LoVo (cell line): ENCODE results near the gene PLEKHM2.
A peak's percentile ranks its signal among the peaks of the same experiment; 100 is the strongest.
"Not testable (repeated sequence)": the region's sequence is repeated elsewhere in the genome, so short reads cannot be mapped to it uniquely, and the experiment has no call there.

Experiments used
- DNase-seq: peaks from one replicate; pipeline ENCODE4 v3.0.0-alpha.2; 2016; ENCODE audit warnings: low spot score

The PLEKHM2 gene

GRCh38 chr1:15684042-15684461 lies at the start of gene PLEKHM2:
PLEKHM2 (plus strand) TSS chr1:15684320; CDS start chr1:15684559, 239 bp downstream.
- peak; percentile 39 for DNase-seq

GRCh38 chr1:15636436-15636835 lies 47.7 kb upstream of the PLEKHM2 start:
- no peak for DNase-seq

- DNase-seq = no peak
Observed at GRCh38 chr1:15637826-15638225, 46.3 kb upstream of the PLEKHM2 start.

GRCh38 chr1:15639262-15639661 lies 44.9 kb upstream of the PLEKHM2 start:
- DNase-seq = no peak

- no peak for DNase-seq
Observed at GRCh38 chr1:15639931-15640330, 44.2 kb upstream of the PLEKHM2 start.

- no peak for DNase-seq
Observed at GRCh38 chr1:15640667-15641066, 43.5 kb upstream of the PLEKHM2 start.

- DNase-seq = no peak
Observed at GRCh38 chr1:15649937-15650336, 34.2 kb upstream of the PLEKHM2 start.

GRCh38 chr1:15650433-15650832 lies 33.7 kb upstream of the PLEKHM2 start:
- no peak for DNase-seq

- DNase-seq = not testable (repeated sequence)
Observed at GRCh38 chr1:15652130-15652529, 32.0 kb upstream of the PLEKHM2 start.

- no peak for DNase-seq
Observed at GRCh38 chr1:15654091-15654690, 29.9 kb upstream of the PLEKHM2 start.

GRCh38 chr1:15656464-15656863 lies 27.7 kb upstream of the PLEKHM2 start:
- no peak for DNase-seq

GRCh38 chr1:15657021-15657420 lies 27.1 kb upstream of the PLEKHM2 start:
- no peak for DNase-seq

GRCh38 chr1:15660151-15660550 lies 24.0 kb upstream of the PLEKHM2 start:
- DNase-seq = no peak

- DNase-seq = no peak
Observed at GRCh38 chr1:15662477-15662876, 21.6 kb upstream of the PLEKHM2 start.

- DNase-seq = no peak
Observed at GRCh38 chr1:15663925-15664324, 20.2 kb upstream of the PLEKHM2 start.

GRCh38 chr1:15667362-15667761 lies 16.8 kb upstream of the PLEKHM2 start:
- DNase-seq = no peak

GRCh38 chr1:15668089-15668754 lies 15.9 kb upstream of the PLEKHM2 start:
- no peak for DNase-seq

GRCh38 chr1:15669074-15669473 lies 15.0 kb upstream of the PLEKHM2 start:
- DNase-seq = no peak

GRCh38 chr1:15669864-15670263 lies 14.3 kb upstream of the PLEKHM2 start:
- DNase-seq = no peak

- no peak for DNase-seq
Observed at GRCh38 chr1:15671430-15671829, 12.7 kb upstream of the PLEKHM2 start.

GRCh38 chr1:15674386-15675159 lies 9.5 kb upstream of the PLEKHM2 start:
- no peak for DNase-seq

GRCh38 chr1:15676010-15676409 lies 8.1 kb upstream of the PLEKHM2 start:
- DNase-seq = no peak
